C4-2B (cell line): Measurements from ENCODE around the gene PDE9A.

ENCODE experiments used
- ZFX ChIP-seq: fragments of 450-650 bp; IDR thresholded peaks from 2 replicates; pipeline ENCODE4 v1.6.1; 2017
- TF ChIP-seq, protein P1 (sequence below): fragments of 450-650 bp; conservative IDR thresholded peaks from 2 replicates; pipeline ENCODE4 v1.5.1; 2017; ENCODE audit warnings: mild to moderate bottlenecking

GRCh38 chr21:42775891-42776290, 122.5 kb downstream of the PDE9A start:
- TF ChIP-seq, protein P1, sequence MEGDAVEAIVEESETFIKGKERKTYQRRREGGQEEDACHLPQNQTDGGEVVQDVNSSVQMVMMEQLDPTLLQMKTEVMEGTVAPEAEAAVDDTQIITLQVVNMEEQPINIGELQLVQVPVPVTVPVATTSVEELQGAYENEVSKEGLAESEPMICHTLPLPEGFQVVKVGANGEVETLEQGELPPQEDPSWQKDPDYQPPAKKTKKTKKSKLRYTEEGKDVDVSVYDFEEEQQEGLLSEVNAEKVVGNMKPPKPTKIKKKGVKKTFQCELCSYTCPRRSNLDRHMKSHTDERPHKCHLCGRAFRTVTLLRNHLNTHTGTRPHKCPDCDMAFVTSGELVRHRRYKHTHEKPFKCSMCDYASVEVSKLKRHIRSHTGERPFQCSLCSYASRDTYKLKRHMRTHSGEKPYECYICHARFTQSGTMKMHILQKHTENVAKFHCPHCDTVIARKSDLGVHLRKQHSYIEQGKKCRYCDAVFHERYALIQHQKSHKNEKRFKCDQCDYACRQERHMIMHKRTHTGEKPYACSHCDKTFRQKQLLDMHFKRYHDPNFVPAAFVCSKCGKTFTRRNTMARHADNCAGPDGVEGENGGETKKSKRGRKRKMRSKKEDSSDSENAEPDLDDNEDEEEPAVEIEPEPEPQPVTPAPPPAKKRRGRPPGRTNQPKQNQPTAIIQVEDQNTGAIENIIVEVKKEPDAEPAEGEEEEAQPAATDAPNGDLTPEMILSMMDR: no peak
- TF ChIP-seq ZFX: no peak
